Bone marrow (tissue), 2 donors: ENCODE measurements around the gene DEDD2.

Experiments
- DNase-seq, 2 donors: peaks; one replicate each; lab custom pipeline; 2025; lab: John Stamatoyannopoulos, UW

DEDD2 gene

DNA sequence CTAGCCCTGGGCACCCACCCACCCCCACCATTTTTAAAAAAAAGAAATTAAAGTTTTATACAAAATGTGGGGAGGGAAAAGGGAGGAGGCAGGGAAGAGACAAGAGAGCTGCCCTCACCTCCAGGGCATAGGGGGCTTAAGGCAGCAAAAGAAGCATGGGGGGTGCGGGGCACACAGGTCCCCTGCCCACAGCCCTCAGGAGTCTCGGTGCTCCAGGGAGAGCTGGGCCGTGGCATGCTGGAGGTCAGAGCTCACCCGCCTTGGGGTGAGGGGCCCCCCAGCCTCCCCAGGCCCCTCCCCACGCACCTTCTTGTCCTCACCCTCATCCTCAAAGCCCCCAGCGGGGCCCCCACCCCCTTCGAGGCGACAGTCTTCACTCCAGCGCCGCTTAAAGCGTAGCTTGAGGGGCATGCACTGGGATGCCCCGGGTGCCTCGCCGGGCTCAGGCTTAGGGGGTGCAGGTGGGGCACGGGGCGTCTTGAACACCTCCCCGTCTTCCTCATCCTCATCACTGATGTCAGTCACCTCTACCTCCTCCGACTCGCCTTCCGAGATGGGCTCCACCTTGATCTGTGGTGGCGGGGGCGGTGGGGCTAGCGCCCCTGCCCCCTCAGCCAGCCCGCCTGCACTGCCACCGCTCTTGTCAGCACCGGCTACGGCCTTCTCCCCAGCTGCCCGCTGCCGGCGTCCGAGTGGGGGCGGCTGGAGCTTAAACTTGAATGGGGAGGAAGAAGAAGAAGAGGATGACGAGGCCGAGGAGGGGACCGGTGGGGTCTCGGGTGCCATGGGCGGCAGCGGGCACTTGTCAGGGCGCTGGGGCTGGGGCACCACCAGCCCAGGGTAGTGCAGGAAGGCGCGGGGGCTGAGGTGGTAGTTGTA is 31.0 kb upstream of the DEDD2 start:
- no peak for DNase-seq

DNA sequence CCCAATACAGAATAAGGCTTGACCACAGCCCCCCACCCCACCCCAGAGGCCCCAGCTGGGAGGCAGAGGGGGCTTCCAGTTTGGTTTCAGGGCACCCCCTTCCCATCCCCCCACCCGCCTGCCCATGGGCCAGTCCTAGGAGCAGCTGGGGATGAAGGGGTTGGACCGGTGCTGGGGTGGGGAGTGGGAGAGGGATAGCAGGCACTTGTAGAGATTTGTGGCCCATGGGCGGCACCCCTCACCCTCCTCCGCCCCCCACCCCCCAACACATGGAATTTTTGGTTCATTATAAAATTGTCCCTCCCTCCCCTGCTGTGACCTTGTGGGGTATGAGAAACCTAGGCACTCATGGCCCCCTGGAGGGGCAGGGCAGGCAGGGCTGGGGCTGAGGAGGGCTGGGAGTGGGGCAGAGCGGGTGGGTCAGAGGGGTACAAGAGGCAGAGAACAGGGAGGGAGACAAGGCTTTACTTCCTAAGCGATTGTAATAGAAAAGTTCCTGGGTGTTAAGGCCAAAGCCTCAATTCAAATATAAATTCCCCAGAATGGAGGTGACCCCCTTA is 30.2 kb upstream of the DEDD2 start:
- DNase-seq, result no peak

DNA sequence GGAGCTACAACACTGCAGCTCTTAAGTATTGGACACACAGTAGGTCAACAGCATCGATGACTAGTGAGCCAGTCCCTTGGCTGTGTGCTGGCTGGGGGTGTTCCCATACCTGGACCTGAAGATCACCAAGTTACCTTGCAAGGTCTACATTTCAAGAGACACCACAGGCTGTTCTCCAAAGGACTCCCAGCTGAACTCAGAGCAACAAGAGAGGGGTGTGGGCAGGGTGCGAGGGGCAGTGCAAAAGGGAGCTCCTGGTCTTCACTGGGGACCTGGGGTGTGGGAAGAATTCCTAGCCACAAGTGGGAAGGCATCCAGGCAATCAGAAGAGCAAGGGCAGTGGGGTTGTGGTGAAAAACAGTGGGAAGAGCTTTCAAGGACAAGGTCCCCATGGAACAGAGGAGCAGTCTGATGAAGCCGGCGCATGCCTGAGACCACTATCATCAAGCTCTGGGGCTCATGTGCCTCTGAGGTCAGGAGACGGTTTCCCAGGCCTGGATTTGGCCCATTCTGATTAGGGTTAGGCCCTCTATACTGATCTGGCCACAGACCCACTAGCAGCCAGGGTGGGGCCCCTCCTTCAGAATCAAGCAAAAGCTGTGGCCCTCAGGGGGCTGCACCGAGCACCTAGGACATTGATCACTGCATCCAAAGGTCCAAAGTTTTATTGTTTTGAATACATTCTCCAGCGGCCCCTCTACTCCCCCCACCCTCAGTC is 29.6 kb upstream of the DEDD2 start:
- DNase-seq, result no peak

DNA sequence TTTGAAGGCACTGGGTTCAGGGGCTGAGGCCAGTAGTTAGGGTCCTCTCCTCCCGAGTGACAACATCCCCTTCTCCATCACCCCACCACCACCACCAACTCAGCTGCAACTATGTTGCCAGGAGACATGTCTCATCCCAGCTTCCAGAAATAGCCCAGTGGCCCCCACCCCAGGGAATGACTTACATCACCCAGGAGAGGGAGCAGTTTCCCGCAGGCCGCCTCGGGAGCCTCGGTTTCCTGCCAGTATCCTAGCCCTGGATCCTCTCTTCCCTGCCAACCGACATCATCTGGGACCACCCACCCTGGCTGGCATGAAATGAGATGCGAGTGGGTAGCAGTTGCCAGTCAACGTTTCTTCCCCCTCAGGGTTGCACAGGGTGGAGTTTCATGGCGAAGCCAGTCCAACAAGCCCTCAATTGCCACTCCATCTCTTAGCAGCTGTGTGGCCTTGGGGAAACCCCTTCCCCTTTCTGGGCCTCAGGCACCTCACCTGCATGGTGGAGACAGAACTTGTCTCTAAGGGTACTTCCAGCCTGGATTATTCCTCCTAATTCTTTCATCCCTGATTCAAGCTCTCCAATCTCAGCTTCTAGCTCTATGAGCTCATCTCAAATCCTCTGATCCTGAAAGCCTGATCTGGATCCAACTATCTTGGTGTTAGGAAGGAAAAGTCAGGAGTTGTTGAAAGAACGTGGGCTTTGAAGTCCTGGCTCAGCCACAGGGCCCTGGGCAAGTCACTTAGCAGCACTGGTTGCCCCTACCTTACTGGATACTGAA is 28.9 kb upstream of the DEDD2 start:
- DNase-seq, result no peak

DNA sequence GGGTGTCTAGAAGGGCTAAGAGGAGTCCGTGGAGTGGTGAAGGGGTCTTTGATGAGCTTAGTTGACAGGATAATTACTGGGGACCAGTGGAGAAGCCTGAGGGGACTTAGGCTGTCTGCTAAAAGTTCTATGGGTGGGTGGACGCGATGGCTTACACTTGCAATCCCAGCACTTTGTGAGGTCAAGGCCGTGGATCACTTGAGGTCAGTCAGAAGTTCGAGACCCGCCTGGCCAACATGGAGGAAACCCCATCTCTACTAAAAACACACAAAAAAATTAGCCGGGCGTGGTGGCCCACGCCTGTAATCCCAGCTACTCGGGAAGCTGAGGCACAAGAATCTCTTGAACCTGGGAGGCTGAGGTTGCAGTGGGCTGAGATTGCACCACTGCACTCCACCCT is 27.8 kb upstream of the DEDD2 start:
- DNase-seq, result no peak

DNA sequence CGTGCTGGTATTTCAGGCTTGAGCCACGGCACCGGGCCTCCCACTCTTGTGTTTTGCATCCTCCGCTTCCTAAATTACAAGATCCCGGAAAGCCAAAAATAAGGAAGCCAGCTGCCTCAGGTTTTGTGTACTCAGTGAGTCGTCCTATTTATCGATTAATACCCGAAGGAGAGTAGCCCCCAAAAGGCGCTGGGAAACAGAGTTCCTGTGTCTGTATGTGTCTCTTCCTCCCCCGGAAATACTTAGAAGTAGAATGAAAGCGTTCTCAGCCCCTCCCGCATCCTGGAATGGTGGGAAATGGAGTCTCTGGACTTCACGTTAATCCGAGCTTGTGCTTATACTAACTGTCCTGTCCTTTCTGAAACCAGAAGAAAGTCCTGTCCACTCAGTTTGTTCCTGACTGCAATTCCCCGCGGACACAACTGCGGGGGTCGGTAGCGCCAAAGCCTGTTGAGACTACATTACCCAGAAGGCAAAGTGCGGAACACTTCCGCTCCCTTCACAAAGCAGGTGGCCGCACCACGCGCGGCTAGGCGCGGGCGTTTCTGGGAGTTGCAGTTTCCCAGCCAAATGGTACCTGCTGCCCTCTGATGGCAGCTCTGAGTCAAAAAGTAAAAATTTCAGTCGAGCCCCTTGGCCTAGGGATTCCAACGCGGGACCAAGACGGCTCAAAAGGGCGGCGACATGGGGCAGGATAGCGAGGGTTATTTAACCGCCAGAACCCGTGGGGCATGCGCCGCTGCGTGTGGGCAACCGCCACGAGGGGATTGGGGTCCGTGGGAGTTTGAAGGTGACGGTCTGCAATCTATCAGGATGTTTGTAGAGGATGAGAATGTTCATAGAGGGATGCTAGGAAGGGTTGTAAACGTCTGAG is 27.1 kb upstream of the DEDD2 start:
- DNase-seq, result peak; percentile 77 to 95

DNA sequence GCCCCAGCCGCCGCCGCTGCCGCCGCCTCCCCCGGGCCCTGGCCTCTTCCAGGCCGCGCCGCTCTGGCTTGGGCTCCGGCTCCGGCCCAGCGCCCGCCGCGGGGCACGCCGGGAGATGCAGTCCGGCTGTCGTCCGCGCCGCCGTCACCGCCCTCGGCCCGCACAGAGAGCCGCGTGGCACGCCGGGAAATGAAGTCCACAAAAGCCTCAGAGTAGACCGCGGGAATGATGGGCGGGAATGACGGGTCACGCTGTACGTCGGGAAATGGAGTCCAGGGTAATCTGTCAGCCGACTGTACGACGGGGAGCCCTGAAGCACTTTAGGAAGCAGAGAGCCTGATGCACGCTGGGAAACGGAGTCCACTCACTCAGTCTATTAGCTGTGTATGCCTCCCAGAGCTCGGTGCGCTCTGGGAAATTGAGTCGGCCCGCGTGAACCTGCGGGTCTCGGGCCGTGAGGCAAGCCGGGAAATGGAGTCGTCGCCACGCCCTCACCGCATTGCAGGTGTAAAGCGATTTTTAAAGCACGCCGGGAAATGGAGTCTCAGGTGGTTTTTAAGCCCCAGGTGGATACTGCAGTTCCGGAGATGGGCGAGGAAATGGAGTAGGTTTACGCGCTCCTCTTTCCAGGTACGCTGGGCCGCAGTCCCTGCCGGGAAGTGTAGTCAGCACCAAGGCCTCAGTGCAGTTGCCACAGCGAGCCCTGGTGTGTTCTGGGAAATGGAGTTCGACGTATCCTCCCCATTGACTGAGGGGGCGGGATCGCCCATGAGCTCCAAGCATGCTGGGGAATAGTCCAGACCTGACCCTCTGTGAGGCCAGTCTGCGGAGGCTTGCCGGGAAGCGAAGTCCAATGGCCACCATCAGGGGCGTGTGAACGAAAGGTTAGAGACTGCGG is 25.3 kb upstream of the DEDD2 start, which contains the start of gene GSK3A:
Gene GSK3A, minus strand, starts transcription at position 91 of the 898 bp plus-strand sequence. CDS start 137 bp downstream, outside the sequence.
- DNase-seq, result peak; percentile 99

DNA sequence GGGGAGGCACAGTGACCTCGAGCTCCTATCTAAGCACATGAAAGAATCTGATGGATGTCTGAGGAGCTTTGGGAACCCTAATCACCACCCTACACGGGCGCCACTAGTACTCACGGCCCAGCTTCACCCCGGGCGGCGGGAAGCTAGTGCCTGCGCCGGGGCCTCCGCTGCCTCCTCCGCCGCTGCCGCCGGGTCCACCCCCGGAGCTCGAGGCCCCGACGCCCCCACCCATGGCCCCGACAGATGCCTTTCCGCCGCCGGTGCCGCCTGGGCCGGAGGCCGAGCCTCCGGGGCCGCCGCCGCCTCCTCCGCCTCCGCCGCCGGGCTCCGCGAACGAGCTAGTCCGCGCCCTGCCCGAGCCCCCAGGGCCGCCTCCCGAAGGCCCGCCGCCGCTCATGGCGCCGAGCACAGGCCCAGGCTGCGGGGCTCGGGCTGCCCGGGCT is 24.6 kb upstream of the DEDD2 start:
- no peak for DNase-seq

DNA sequence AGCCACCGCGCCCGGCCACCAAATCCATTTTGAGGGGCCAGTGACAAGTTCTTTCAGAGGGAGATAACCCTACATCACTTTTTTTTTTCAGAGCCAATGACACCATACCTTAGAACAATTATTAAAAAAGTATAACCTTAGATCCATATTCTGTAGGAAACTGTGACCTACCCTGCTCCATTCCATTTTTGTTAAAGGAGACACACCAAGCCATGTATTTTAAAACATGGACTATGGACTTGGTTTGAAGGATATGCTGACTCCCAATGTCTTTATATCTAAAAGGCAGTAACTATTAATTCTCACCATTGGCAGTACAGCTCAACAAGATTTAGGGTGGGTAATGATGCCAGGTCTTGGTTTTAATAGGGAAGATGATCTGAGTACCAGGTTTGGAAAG is 23.8 kb upstream of the DEDD2 start:
- no peak for DNase-seq

DNA sequence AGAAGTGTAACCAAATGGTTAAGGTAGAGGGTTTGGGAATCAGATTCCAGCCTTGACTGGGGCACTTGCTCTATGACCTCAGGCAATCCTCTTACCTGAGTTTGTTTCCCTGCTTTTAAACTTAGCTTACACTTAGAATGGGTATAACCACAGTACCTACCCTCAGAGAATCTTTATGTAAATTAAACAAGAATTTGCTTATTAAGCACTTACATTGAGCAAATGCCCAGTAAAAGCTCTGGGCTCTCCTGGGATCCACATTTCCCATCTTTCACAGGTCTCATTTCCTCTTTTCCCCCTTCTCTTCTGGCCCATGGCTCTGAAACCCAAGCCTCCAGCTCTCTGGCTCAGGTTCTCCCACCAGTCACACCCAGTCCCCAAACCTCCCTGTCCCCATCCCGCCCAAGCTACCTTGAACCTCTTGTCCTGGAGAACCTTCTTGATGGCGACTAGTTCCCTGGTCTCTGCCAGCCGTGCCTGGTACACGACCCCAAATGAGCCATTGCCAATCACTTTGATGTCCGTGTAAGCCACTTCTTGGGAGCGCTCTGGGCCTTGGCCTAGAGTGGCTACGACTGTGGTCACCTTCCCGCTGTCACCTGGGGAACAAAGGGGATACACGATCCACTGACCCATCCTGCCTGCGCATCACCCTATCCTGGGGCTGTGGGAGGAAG is 22.2 kb upstream of the DEDD2 start:
- DNase-seq, result no peak

DNA sequence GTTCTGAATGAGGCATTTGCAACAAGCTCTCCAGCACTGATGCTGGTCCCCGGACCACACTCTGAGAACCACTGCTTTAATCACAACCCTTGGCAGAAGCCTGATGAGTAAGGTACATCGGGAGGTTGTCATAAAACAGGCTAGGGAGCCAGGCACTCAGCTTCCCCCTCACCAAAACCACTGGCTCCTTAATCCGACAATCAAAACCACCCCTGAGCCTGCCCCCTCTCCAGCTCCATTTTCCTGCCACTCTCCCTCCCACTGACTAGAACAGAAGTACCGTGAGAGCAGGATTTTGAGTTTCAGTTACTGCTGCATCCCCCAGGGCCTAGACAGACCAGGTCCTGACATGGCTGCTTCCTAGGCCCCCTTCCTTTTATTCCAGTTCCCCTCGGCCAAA is 17.7 kb upstream of the DEDD2 start:
- DNase-seq, result no peak

DNA sequence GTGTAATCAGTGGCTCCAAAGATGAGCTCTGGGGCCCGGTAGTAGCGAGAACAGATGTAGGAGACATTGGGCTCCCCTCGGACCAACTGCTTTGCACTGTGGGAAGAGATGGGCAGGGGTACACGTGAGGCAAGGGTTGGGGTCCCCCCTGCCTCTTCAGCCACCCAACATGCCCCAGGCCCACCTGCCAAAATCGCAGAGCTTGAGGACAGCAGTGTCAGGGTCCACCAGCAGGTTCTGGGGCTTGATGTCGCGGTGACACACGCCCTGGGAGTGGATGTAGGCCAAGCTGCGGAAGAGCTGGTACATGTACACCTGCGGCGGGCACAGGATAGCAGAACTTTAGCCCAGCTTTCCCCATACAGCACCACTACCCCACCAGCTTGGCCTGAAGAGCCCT is 16.9 kb upstream of the DEDD2 start:
- DNase-seq, result no peak

DNA sequence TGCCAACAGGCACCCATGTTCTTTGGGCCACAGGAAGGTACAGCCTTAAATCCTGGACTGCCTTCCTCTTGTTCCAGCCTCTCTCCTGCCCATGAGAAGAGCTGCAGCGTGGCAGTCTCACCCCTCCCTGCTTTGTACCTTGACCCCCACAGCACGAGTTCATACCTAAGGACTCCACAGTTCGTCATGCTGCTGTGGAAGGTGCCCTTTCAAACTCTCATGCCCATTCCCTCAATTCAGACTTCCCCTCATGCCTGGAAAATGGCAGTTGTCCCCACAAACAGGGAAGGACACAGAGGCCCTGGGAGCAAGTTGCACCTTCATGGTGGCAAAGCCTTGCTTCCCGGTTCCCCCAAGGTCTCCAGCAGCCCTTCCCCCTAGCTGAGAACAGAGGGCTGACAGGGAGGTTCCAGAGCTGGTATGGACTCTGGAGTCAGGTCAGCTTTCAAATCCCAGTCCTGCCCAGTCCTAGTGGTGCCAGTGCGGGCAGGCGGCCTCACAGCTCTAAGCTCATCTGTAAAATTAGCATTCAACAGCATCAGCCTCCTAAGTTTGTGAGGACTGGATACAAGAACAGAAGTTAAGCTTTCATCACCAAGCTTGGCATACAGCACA is 16.3 kb upstream of the DEDD2 start:
- no peak for DNase-seq

DNA sequence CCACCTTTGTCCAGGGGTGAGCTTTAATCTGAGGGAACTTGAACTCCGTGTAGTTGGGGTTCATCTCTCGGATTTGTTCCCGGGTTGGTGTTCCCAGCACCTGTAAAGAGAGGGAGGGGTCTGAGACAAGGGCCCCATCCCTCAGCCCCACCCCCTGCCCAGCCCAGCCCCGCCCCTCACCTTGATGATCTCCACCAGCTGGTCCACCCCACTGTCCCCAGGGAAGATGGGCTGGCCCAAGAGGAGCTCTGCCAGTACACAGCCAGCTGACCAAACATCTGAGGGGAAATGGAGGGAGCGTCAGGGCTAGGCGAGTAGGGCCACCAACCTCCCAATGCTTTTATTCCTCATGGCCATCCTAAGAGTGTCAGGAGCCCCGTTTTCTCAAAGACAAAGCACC is 15.6 kb upstream of the DEDD2 start:
- no peak for DNase-seq

DNA sequence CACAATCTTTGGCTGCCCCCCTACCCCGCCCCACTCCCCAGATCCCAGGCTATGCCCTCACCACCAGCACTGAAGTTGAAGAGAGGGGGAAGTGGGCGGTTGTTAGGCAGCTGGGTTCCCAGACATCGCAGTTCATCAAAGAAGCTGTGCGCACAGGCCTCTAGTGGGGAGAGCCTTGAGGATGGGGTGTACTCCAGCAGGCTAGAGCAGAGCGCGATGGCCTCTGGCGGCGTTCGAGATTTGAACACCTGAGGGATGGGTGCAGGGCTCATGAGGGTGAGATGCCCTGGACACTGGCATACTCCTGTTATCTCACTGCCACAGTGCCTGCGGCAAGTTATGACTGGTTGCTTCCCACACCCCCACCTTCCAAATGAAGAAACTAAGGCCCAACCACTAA is 15.0 kb upstream of the DEDD2 start:
- DNase-seq, result no peak

DNA sequence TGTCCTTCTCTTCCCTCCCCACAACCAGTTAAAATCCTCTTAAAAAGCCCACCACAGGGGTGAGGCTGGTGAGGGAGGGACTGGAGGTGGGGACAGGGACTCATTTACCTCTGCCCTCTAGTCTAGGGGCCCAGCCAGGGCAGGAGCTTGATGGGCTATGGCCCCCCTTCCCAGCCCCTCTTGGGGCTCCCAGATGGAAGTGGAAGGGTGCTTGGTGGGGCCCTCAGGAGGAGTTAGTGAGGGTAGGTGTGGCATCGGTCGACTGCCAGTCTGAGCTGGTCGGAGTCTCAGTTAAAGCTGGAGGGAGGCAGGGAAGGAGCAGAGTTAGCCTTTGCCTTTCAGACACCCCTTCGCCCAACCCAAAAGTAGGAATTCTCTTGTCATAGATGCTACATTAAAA is 13.1 kb upstream of the DEDD2 start:
- DNase-seq, result no peak

DNA sequence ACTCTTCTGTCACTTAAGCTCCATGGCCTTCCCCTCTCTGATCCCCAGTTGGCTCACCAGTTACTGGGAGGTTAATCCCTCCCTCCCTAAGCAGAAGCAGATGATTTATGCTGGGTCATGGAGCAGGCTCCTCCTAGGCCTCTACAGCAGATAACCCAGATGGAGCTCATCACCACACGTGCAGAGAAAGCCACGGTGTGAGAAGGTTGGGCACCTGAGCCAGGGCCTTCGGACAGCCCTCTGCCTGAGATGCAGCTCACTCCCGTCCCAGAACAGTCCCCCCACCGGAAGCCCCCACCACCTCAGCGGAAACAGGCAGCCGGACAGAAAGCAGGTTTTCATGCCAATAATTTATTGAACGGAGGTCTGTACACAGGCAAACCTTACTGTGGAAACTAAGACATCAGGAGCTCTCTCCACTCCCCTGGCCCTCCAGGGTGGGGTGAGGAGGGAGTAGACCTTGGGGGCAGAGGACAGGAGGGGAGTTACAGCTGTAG is 12.4 kb upstream of the DEDD2 start:
- DNase-seq, result no peak

DNA sequence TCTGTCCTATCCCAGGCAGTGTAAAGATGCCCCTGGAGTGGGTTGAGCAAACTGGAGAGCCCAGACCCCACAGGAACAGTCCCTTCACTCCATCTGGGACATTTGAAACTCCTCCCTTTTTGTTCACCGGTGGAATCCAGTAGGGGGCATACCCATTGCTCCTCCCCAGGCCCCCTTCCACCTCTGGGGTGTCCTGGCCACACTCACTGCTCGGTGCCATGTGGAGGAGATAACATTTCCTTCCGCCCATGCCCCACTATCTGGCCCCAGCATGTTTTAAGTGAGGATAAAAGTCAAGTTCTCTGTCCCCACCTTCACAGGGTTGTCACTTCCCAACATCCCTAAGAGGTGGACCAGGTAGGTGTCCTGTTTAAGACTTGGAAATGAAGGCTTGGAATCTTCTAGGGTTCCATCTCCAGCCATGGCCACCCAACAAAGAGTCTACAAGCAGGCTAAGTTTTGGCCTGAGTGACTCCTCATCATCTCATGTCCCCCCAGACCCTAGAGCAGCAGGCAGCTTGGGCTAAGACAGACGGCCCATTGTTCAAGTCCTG is 11.9 kb upstream of the DEDD2 start:
- no peak for DNase-seq

DNA sequence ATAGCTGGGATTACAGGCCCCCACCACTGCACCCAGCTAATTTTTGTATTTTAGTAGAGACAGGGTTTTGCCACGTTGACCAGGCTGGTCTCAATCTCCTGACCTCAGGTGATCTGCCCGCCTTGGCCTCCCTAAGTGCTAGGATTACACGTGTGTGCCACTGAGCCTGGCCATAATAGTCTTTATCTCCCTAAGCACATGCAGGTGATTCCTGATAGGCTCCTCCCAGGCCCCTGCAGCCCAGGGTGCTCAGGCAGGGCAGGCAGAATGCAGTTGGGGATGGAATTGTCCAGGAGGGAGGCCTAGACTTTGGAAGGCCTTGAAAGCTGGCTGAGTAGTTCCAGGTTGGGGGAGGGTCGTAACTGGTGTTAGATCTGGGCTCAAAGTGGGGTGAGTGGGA is 11.2 kb upstream of the DEDD2 start:
- no peak for DNase-seq
